HepG2 (cell line): ENCODE results near the gene SPNS1. TPM values are rescaled to one million over a fixed set of nuclear protein-coding genes. Genes with fewer than 3 reads are reported as not detected.

Source experiments
- ATRX ChIP-seq: sonication (generic); formaldehyde crosslinking; IDR thresholded peaks from 2 replicates; pipeline ENCODE4 v1.4.0; 2020; ENCODE audit warnings: missing genetic modification reagents, borderline replicate concordance
- CCAR2 ChIP-seq: fragments of 200-400 bp; formaldehyde crosslinking; optimal IDR thresholded peaks from 2 replicates; pipeline ENCODE3; 2018; ENCODE audit warnings: low read depth, mild to moderate bottlenecking, low read length, moderate library complexity
- ERF ChIP-seq: IDR thresholded peaks from 2 replicates; pipeline ENCODE4 v1.6.1; 2018; ENCODE audit warnings: missing biosample characterization, missing genetic modification reagents
- HCFC1 ChIP-seq: fragments of 150-350 bp; IDR thresholded peaks from 2 replicates; pipeline ENCODE4 v1.6.1; 2014; ENCODE audit warnings: low read depth, low read length
- KLF9 ChIP-seq: IDR thresholded peaks from 2 replicates; pipeline ENCODE4 v1.6.1; 2016; ENCODE audit warnings: low read depth
- POGZ ChIP-seq: sonication (generic); formaldehyde crosslinking; IDR thresholded peaks from 2 replicates; pipeline ENCODE4 v1.4.0; 2020; ENCODE audit warnings: mild to moderate bottlenecking, missing genetic modification reagents
- ZFAT ChIP-seq: sonication (generic); formaldehyde crosslinking; conservative IDR thresholded peaks from 2 replicates; pipeline ENCODE4 v1.8.1; 2023; ENCODE audit warnings: missing genetic modification reagents, inconsistent platforms
- ZNF75D ChIP-seq: sonication (generic); formaldehyde crosslinking; IDR thresholded peaks from 2 replicates; pipeline ENCODE4 v1.8.1; 2023; ENCODE audit warnings: missing genetic modification reagents, mild to moderate bottlenecking, borderline replicate concordance
- ZSCAN20 ChIP-seq: sonication (generic); formaldehyde crosslinking; IDR thresholded peaks from 2 replicates; pipeline ENCODE4 v1.4.0; 2020; ENCODE audit warnings: missing genetic modification reagents, mild to moderate bottlenecking, borderline replicate concordance
- ZSCAN29 ChIP-seq: sonication (generic); formaldehyde crosslinking; conservative IDR thresholded peaks from 2 replicates; pipeline ENCODE4 v1.4.0; 2020; ENCODE audit warnings: mild to moderate bottlenecking, missing genetic modification reagents
- polyA plus RNA-seq, 8 experiments: library from polyadenylated mRNA; depleted of rRNA in 3 of 8; stranded (reverse) in 7 of 8; unstranded in 1 of 8; fragments of >200 nt; fragmentation: Illumina TruSeq in 4 of 8; extraction: Trizol in 4 of 8; gene quantifications; 2 replicates each; pipeline versions ENCODE4 v1.2.1 to v1.2.3, GENCODE V29; 2011 to 2016; ENCODE audit warnings: low read depth in 4 of 8, missing spikeins in 1 of 8, mixed read lengths in 1 of 8; ENCODE audit not compliant: insufficient read depth in 1 of 8
- total RNA-seq, 5 experiments: library from RNA; depleted of rRNA; stranded (reverse); fragments of >200 nt; fragmentation: Illumina TruSeq; extraction: Trizol; gene quantifications; 2 replicates each; pipeline ENCODE4 v1.2.3, GENCODE V29; 2016; ENCODE audit warnings: low read depth in 1 of 5
- TF ChIP-seq, protein P1 (sequence below): sonication (generic); formaldehyde crosslinking; IDR thresholded peaks from 2 replicates; pipeline ENCODE4 v1.5.1; 2020; ENCODE audit warnings: missing genetic modification reagents, mild to moderate bottlenecking, borderline replicate concordance
- TF ChIP-seq, protein P2 (sequence below): sonication (generic); formaldehyde crosslinking; IDR thresholded peaks from 2 replicates; pipeline ENCODE4 v1.4.0; 2020; ENCODE audit warnings: missing genetic modification reagents
- TF ChIP-seq, protein P3 (sequence below): sonication (generic); formaldehyde crosslinking; IDR thresholded peaks from 2 replicates; pipeline ENCODE4 v1.5.0; 2020; ENCODE audit warnings: missing genetic modification reagents
- TF ChIP-seq, protein P4 (sequence below): sonication (generic); formaldehyde crosslinking; IDR thresholded peaks from 2 replicates; pipeline ENCODE4 v1.4.0; 2020; ENCODE audit warnings: missing genetic modification reagents, borderline replicate concordance
- TF ChIP-seq, protein P5 (sequence below): sonication (generic); formaldehyde crosslinking; conservative IDR thresholded peaks from 2 replicates; pipeline ENCODE4 v1.5.0; 2020; ENCODE audit warnings: missing genetic modification reagents

SPNS1 gene
- total and polyA plus RNA-seq, 2 of the 13 experiments (the other 11 are each of a cell fraction or from before 2014, with no cell fraction given) = 25.6 to 38.8 TPM

DNA sequence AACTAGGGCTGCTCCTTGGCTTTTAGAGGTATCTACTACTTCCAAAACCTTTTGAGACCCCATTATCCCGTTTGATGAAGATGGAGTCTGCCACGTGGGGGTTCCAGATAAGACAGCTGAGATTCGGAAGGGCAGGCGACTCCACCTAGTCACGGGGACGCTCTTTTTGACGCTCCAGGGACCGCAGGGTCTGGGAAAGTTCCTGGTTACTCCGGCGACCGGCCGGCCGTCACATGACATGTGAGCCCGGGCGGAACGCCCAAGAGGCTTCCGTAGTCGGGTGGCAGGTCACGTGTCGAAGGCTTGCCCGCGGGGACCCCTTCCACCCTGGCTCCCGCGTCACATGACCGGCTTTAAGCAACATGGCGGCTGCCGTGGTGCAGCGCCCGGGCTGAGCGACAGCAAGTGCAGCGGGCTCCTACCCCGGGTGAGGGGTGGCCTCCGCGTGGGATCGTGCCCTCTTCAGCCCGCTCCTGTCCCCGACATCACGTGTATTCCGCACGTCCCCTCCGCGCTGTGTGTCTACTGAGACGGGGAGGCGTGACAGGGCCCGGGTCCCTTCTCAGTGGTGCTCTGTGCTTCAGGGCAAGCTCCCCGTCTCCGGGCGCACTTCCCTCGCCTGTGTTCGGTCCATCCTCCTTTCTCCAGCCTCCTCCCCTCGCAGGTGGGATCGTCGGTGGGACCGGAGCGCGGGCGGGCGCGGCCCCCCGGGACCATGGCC, at the start of gene SPNS1 (continued):
- TF ChIP-seq, protein P1, sequence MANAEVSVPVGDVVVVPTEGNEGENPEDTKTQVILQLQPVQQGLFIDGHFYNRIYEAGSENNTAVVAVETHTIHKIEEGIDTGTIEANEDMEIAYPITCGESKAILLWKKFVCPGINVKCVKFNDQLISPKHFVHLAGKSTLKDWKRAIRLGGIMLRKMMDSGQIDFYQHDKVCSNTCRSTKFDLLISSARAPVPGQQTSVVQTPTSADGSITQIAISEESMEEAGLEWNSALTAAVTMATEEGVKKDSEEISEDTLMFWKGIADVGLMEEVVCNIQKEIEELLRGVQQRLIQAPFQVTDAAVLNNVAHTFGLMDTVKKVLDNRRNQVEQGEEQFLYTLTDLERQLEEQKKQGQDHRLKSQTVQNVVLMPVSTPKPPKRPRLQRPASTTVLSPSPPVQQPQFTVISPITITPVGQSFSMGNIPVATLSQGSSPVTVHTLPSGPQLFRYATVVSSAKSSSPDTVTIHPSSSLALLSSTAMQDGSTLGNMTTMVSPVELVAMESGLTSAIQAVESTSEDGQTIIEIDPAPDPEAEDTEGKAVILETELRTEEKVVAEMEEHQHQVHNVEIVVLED (CRISPR knock-in tag) = peak; percentile 87; the same call in 1 of the 2 replicates
- TF ChIP-seq CCAR2 = no peak
- peak; percentile 90 for TF ChIP-seq POGZ (CRISPR knock-in tag)
- TF ChIP-seq ERF (CRISPR knock-in tag) = peak; percentile 95
- TF ChIP-seq ZFAT (CRISPR knock-in tag) = no peak
- TF ChIP-seq KLF9 (CRISPR knock-in tag) = peak; percentile 86; the same call in 1 of the 2 replicates
- TF ChIP-seq, protein P2, sequence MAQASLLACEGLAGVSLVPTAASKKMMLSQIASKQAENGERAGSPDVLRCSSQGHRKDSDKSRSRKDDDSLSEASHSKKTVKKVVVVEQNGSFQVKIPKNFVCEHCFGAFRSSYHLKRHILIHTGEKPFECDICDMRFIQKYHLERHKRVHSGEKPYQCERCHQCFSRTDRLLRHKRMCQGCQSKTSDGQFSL (CRISPR knock-in tag) = peak; percentile 68
- TF ChIP-seq HCFC1 = peak; percentile 77
- no peak for TF ChIP-seq ATRX (CRISPR knock-in tag)
- peak; percentile 94 for TF ChIP-seq ZSCAN20
- TF ChIP-seq ZNF75D = no peak
- TF ChIP-seq ZSCAN29 (CRISPR knock-in tag) = peak; percentile 87; the same call in 1 of the 2 replicates
- TF ChIP-seq, protein P3, sequence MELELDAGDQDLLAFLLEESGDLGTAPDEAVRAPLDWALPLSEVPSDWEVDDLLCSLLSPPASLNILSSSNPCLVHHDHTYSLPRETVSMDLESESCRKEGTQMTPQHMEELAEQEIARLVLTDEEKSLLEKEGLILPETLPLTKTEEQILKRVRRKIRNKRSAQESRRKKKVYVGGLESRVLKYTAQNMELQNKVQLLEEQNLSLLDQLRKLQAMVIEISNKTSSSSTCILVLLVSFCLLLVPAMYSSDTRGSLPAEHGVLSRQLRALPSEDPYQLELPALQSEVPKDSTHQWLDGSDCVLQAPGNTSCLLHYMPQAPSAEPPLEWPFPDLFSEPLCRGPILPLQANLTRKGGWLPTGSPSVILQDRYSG (CRISPR knock-in tag) = peak; percentile 79; the same call in 1 of the 2 replicates
- TF ChIP-seq, protein P4, sequence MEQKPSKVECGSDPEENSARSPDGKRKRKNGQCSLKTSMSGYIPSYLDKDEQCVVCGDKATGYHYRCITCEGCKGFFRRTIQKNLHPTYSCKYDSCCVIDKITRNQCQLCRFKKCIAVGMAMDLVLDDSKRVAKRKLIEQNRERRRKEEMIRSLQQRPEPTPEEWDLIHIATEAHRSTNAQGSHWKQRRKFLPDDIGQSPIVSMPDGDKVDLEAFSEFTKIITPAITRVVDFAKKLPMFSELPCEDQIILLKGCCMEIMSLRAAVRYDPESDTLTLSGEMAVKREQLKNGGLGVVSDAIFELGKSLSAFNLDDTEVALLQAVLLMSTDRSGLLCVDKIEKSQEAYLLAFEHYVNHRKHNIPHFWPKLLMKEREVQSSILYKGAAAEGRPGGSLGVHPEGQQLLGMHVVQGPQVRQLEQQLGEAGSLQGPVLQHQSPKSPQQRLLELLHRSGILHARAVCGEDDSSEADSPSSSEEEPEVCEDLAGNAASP (CRISPR knock-in tag) = no peak
- TF ChIP-seq, protein P5, sequence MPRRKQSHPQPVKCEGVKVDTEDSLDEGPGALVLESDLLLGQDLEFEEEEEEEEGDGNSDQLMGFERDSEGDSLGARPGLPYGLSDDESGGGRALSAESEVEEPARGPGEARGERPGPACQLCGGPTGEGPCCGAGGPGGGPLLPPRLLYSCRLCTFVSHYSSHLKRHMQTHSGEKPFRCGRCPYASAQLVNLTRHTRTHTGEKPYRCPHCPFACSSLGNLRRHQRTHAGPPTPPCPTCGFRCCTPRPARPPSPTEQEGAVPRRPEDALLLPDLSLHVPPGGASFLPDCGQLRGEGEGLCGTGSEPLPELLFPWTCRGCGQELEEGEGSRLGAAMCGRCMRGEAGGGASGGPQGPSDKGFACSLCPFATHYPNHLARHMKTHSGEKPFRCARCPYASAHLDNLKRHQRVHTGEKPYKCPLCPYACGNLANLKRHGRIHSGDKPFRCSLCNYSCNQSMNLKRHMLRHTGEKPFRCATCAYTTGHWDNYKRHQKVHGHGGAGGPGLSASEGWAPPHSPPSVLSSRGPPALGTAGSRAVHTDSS (CRISPR knock-in tag) = no peak
